Posterior cingulate gyrus (tissue), 11 donors: ENCODE data around the gene CLDN9.
A peak's percentile ranks its signal among the peaks of the same experiment; 100 is the strongest.

ENCODE experiments used
- DNase-seq, 10 donors: peaks; one replicate each; pipeline versions ENCODE4 v3.0.0 to v3.0.0-alpha.2; 2020 to 2021; ENCODE audit warnings: mixed read lengths in 3 of 10
- intact Hi-C: fragments of 100-400 bp; cut with DNase I; formaldehyde crosslinking; loops from one replicate; pipeline ENCODE4 v1.15.1; 2023

CLDN9 gene

GRCh38 chr16:2973605-2974318 lies 39.0 kb upstream of the CLDN9 start:
- no peak for DNase-seq
- intact Hi-C loops = no loop called here

GRCh38 chr16:2974319-2975056 lies 38.2 kb upstream of the CLDN9 start:
- intact Hi-C loops = no loop called here
- DNase-seq = no peak

GRCh38 chr16:2975161-2975795 lies 37.4 kb upstream of the CLDN9 start:
- intact Hi-C loops = no loop called here

DNA sequence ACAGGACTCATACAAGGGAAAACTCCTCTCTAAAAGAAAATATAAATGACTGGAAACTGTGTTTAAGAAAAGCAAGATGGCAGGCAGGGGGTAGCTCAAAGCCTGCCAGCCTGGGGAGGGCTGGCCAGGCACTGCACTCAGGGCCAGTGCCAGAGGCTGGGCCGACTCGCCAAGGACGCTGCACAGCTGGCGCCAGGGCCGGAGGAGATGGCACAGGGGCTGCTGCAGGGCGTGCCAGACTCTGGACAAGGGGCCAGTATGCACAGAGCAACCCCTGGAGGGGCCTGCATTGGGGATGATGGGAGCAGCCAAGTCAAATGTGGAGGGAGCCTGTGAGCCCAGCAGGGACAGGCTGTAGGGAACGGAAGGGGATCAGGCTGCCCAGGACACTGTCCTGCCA lies 36.5 kb upstream of the CLDN9 start:
- intact Hi-C loops = no loop called here
- peak in 1 of 10 donors; percentile 37 for DNase-seq

More at GRCh38 chr16:2975161-2975795, 37.4 kb upstream of the CLDN9 start:
- no peak for DNase-seq

GRCh38 chr16:2976673-2977072 lies 36.0 kb upstream of the CLDN9 start:
- DNase-seq = no peak
- intact Hi-C loops = no loop called here

DNA sequence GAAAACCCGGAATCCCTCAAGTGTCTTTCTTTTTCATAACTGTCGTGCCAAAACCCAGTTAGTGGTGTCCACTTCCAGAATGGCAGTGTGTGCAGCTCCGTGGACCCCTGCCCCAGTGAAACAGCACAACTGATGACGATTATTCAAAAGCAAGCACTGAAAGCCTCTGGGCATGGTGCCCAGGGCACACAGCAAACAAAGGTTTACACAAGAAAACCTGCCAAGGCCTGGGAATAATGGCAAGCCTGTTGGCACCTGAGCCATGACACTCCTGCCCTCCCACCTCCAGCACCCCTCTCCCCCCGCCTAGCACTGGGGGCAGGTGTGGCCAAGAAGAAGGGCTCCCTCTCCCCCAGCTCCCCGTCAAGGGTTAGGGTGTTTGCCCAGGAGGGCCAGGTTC lies 35.3 kb upstream of the CLDN9 start:
- intact Hi-C loops = no loop called here

GRCh38 chr16:2979669-2980226 lies 33.0 kb upstream of the CLDN9 start:
- intact Hi-C loops = loop anchor here (5.0 kb wide), 1 partner anchor 67 kb away; the partner anchor contains the start of gene FLYWCH1
- no peak for DNase-seq

More for the DNA sequence above, 35.3 kb upstream of the CLDN9 start:
- DNase-seq = no peak

DNA sequence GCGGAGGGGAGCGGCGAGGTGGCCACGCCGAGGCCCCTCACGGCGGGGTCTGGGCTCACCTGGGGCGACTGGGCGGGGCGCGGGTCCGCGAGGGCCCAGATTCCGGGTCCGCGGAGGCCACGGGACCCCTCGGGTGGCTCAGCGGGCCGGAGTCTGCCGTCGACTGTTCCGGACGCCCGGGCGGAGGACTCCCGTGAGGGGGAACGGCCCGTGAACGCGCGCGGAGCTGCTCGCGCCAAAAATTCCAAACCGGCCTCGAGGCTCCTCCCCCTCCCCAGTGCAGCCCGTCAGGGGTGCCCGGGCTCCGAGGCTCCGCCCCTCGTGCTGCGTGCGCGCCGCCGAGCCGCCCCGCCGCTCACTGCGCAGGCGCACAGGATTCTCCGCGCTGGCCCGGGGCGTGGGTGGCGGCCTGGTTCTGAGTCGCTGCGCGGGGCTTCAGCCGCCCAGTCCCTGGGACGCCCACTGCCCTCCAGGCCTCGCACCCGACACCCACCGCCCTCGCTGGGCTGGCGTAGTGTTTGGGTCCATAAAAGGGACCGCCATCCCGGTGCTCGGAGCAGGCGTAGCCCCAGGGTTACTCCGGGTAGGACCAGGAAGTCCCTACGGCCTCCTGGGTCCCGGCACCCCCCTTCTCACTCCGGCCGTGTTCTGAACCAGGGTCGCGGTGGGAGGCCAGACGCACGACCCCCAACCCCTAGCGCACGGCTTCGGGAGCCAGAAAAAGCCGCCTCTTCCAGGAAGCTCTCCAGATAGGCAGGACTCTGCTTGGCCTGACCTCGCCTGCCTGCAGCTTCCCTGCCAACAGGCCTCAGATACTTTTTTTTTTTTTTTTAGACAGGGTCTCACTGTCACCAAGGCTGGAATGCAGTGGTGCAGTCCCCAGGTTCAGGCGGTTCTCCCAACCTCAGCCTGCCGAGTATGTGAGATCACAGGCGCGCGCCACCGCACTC lies 32.2 kb upstream of the CLDN9 start, which contains the start of gene PKMYT1:
PKMYT1 (minus strand) TSS at position 220 of the 950 bp plus-strand sequence. CDS start 789 bp downstream, outside the sequence.
- intact Hi-C loops = loop anchor here (5.0 kb wide), 1 partner anchor 68 kb away; the partner anchor contains the start of gene FLYWCH1
- DNase-seq = peak; percentile 83 to 99 (median 90)

DNA sequence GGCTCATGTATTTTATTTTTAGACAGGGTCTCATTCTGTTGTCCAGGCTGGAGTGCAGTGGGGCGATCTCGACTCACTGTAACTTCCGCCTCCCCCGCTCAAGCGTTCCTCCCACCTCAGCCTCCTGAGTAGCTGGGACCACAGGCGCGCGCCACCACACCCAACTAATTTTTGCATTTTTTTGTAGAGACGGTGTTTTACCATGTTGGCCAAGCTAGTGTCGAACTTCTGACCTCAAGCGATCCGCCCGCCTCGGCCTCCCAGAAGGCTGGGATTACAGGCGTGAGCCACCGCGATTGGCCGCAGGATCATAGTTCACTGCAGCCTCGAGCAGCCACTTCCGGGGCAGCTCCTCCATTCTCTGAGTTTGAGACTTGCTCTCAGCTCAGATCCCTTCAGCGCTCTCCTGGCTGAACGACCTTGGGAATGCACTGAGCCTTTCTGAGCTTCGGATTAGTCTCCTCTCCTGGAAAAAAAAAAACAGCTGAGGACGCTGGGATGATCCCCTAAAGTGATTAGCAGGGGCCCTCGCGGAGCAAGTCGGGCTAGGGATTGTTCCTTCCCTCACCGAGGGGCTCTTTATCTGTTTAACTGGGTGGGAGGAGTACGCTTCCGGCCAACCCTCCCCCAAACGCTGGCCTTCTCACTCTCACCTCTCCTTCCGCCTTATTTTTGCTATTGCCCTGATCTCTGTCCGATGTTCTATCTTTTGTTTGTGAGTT lies 31.4 kb upstream of the CLDN9 start:
- DNase-seq = no peak
- intact Hi-C loops = loop anchor here (5.0 kb wide), 1 partner anchor 69 kb away; the partner anchor contains the start of gene FLYWCH1

DNA sequence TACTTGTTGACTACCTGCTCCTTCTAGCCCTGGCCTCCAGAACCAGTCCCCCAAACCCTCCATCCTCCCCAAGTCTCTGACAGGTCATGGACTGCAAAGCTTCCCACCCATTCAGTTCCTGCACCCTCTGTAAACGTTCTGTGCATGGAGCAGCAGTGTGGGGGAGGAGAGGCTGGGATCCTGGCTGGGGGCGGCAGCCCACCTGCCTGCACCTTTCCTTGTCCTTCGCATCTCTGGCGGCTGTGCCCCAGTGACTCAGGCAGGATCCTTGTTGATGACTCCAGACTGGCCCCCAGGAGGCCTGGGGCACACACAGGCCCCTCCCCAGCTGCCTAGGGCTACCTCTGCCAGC lies 30.8 kb upstream of the CLDN9 start:
- intact Hi-C loops = loop anchor here (5.0 kb wide), 1 partner anchor 70 kb away; the partner anchor contains the start of gene FLYWCH1
- no peak for DNase-seq

DNA sequence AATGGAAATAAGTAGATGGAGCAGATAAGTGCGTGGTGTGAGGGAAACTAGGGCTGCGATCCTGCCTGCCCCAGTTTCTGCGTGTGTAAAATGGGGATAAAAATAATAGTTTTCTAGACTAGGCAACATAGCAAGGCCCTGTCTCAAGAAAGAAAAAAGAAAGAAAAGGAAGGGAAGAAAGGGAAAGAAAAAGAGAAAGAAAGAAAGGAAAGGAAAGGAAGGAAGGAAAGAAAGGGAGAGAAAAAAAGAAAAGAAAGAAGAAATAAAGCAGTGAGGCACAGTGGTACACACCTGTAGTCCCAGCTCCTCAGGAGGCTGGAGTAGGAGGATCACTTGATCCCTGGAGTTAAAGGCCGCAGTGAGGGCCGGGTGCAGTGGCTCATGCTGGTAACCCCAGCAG lies 30.3 kb upstream of the CLDN9 start:
- intact Hi-C loops = loop anchor here (5.0 kb wide), 1 partner anchor 70 kb away; the partner anchor contains the start of gene FLYWCH1

GRCh38 chr16:2983706-2984136 lies 29.0 kb upstream of the CLDN9 start:
- DNase-seq = peak; percentile 72 to 96 (median 82)
- intact Hi-C loops = loop anchor here (5.0 kb wide), 1 partner anchor 71 kb away; the partner anchor contains the start of gene FLYWCH1

More for the DNA sequence above, 30.3 kb upstream of the CLDN9 start:
- DNase-seq = no peak

DNA sequence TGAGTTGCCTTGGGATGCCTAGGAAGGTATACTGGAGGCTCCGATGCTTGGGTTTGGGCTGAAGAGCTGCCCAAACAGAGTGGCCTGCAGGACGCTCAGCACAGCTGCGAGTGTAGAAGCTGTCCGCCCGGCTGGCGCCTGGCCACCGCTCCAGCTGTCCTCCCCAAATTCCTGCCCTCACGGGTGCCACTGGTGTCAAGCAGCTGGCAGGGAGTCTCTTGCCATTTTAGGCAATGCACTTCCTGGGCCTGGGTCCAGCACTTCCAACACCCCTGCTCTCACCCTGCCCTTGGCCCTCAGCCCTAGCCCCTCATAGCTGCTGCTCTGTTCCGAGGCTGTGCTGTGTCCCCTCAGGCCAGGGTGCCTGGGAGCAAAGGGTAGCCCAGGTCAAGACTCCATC lies 27.3 kb upstream of the CLDN9 start:
- no peak for DNase-seq
- intact Hi-C loops = no loop called here

GRCh38 chr16:2985893-2986355 lies 26.8 kb upstream of the CLDN9 start:
- no peak for DNase-seq
- intact Hi-C loops = no loop called here

DNA sequence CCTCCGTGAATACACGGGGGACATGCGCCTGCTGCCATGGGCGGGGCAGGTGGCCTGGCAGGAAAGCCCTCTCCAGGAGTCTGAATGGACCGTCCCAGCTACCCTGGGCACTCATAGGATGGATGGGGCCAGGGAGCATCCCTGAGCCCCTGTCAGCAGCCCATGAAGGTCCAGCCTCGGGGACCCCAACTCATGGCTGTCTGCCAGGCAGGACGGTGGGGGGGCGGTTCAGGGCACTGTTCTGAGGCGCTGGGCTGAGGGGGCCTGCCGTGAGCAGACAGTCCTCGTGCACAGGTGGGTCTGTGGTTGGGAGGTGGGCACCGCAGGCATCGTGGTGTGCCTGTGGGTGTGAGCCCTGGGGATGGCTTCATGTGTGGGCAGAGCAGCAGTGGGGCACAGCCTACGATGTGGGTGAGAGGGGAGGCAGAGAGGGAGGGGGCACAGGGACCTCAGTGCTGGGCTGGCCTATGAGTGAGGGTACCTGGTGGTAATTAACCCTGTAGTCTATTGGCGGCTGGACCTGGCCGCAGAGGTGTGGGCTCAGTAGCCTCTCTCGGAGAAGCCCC lies 26.0 kb upstream of the CLDN9 start:
- intact Hi-C loops = no loop called here
- no peak for DNase-seq

DNA sequence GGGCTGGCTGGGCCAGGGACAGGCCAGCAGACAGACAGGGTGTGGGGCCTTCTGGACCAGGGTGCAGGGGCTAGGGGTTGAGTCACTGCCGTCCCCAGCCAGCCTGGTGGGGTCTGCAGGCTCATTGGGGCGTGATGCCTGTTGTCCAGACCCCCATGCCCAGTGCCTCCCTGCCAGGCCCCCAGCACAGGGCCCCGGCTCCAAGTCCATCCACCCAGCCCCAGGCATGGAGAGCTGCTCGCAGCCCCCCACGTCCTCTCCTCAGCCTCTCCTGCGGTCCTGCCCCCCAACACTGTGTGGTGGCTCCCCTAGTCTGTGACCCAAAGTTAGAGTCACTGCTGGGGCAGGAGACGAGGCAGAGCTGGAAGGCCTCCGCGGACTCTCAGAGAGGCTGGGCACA lies 25.4 kb upstream of the CLDN9 start:
- intact Hi-C loops = no loop called here
- peak in 1 of 10 donors; percentile 84 for DNase-seq

DNA sequence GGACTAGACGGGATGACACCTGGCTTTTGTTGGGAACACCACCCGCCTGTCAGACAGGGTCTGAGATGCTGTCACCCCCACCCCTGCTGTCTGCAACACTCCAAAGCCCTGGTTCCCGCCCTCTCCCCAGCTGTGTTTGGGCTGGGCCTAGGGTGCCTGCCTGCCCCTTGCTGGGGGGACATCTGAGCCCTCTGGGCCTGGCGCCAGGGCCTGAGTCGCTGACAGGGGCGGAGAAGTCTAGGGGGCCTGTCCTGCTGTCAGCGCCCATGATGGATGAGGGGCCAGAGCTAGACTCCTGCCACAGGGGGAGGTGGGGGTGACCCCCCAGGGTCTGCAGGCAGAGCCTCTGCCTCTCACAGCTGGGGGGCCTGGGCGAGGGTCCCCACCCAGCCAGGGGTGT lies 24.9 kb upstream of the CLDN9 start:
- intact Hi-C loops = no loop called here
- no peak for DNase-seq

GRCh38 chr16:2988590-2989099 lies 24.1 kb upstream of the CLDN9 start:
- DNase-seq = no peak
- intact Hi-C loops = no loop called here
